ENCODE results near the gene SHISA8.

DNA sequence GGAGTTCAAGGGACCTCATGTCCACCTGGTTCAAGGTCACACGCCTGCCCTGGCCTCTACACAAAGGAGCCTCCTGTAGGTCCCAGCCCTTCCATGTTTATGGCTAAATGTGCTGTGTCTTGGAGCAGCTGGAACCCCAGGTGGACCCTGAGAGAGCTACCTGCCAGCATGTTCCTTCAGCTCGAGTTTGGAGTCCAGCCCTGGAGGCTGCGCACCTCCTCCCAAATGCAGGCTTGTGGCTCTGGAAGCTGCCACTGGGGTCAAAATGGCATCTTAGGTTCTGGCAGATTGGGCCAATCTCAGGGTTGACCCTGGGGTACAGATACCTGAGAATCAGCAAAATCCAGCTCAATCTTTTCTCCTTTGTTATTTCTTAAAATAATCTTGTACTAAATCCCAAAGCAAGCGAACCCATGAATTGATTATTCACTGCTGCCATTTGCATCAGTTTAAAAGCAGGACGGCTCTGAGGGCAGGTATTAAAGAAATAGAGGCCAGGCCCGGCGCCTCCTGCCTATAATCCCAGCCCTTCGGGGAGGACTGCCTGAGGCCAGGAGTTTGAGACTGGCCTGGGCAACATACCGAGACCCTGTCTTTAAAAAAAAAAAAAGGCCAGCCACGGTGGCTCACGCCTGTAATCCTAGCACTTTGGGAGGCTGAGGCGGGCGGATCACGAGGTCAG is 8.9 kb upstream of the SHISA8 start:
- TF ChIP-seq, protein P1, sequence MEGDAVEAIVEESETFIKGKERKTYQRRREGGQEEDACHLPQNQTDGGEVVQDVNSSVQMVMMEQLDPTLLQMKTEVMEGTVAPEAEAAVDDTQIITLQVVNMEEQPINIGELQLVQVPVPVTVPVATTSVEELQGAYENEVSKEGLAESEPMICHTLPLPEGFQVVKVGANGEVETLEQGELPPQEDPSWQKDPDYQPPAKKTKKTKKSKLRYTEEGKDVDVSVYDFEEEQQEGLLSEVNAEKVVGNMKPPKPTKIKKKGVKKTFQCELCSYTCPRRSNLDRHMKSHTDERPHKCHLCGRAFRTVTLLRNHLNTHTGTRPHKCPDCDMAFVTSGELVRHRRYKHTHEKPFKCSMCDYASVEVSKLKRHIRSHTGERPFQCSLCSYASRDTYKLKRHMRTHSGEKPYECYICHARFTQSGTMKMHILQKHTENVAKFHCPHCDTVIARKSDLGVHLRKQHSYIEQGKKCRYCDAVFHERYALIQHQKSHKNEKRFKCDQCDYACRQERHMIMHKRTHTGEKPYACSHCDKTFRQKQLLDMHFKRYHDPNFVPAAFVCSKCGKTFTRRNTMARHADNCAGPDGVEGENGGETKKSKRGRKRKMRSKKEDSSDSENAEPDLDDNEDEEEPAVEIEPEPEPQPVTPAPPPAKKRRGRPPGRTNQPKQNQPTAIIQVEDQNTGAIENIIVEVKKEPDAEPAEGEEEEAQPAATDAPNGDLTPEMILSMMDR (IDR thresholded peaks at IDR 0.05), result no peak
- TF ChIP-seq POLR2A (IDR thresholded peaks at IDR 0.05), result no peak
